CD14-positive monocyte (primary cell): ENCODE measurements around the gene PIAS4. TPM values are rescaled to one million over a fixed set of nuclear protein-coding genes. Genes with fewer than 3 reads are reported as not detected.
A peak's percentile ranks its signal among the peaks of the same experiment; 100 is the strongest.

ENCODE experiments used
- DNase-seq, 3 donors: peaks; one replicate each; pipeline ENCODE4 v3.0.0-alpha.2; 2011 to 2022
- H2AFZ ChIP-seq: 2 replicates; pipeline ENCODE4 v1.6.0; 2012; ENCODE audit warnings: mild to moderate bottlenecking, low read depth, low read length, inconsistent platforms; ENCODE audit not compliant: insufficient read depth, poor library complexity, severe bottlenecking
- H3K27ac ChIP-seq, 2 donors: 1 replicate in 1 of 2; 2 replicates in 1 of 2; pipeline ENCODE4 v1.5.1; 2012 to 2013; ENCODE audit warnings: low read length in 2 of 2, control low read depth in 1 of 2, inconsistent platforms in 1 of 2, low read depth in 1 of 2, mild to moderate bottlenecking in 1 of 2
- H3K27me3 ChIP-seq, 2 donors: one replicate each; pipeline versions ENCODE4 v1.6.0 to v1.6.1; 2011 to 2013; ENCODE audit warnings: low read length in 2 of 2; ENCODE audit not compliant: control insufficient read depth in 2 of 2, insufficient read depth in 2 of 2
- H3K36me3 ChIP-seq, 2 donors: replicated peaks in 1 of 2; 1 replicate in 1 of 2; 2 replicates in 1 of 2; pipeline versions ENCODE4 v1.5.1 to v1.6.1; 2012 to 2013; ENCODE audit warnings: low read length in 2 of 2, control low read depth in 1 of 2, inconsistent platforms in 1 of 2, mild to moderate bottlenecking in 1 of 2; ENCODE audit not compliant: insufficient read depth in 2 of 2, control insufficient read depth in 1 of 2
- H3K4me1 ChIP-seq, 2 donors: 1 replicate in 1 of 2; 2 replicates in 1 of 2; pipeline versions ENCODE4 v1.5.1 to v1.6.1; 2012 to 2013; ENCODE audit warnings: low read length in 2 of 2, control low read depth in 1 of 2, inconsistent platforms in 1 of 2, mild to moderate bottlenecking in 1 of 2, moderate library complexity in 1 of 2; ENCODE audit not compliant: insufficient read depth in 2 of 2, control insufficient read depth in 1 of 2
- H3K4me2 ChIP-seq: replicated peaks from 2 replicates; pipeline ENCODE3; 2012; ENCODE audit warnings: low read length, moderate library complexity, mild to moderate bottlenecking; ENCODE audit not compliant: poor library complexity, severe bottlenecking; ENCODE audit errors: extremely low read depth
- H3K4me3 ChIP-seq, 3 experiments: fragments of 200-600 bp in 1 of 3; sonication (generic) in 1 of 3; replicated peaks in 1 of 3; 1 replicate in 2 of 3; 2 replicates in 1 of 3; pipeline ENCODE4 v1.5.1; 2011 to 2013; ENCODE audit warnings: low read length in 3 of 3, mild to moderate bottlenecking in 3 of 3, control low read depth in 2 of 3, low read depth in 2 of 3, inconsistent platforms in 1 of 3, moderate library complexity in 1 of 3
- H3K79me2 ChIP-seq: 2 replicates; pipeline ENCODE4 v1.6.0; 2012; ENCODE audit warnings: mild to moderate bottlenecking, control low read depth, inconsistent platforms, low read length, moderate library complexity; ENCODE audit not compliant: insufficient read depth
- H3K9ac ChIP-seq: 2 replicates; pipeline ENCODE4 v1.6.0; 2017; ENCODE audit warnings: low read length, mild to moderate bottlenecking; ENCODE audit not compliant: insufficient read depth, poor library complexity, severe bottlenecking
- H3K9me3 ChIP-seq, 2 donors: replicated peaks in 1 of 2; 1 replicate in 1 of 2; 2 replicates in 1 of 2; pipeline versions ENCODE4 v1.5.1 to v1.6.1; 2012 to 2013; ENCODE audit warnings: low read length in 2 of 2, control low read depth in 1 of 2; ENCODE audit not compliant: control insufficient read depth in 1 of 2, insufficient read depth in 1 of 2
- H4K20me1 ChIP-seq: 2 replicates; pipeline ENCODE4 v1.6.0; 2012; ENCODE audit warnings: mild to moderate bottlenecking, low read length, control low read depth, moderate library complexity; ENCODE audit not compliant: insufficient read depth
- H3K27ac Mint-ChIP-seq, 7 donors: one replicate each; pipeline ENCODE4 v1.8.0; 2020; ENCODE audit warnings: mild to moderate bottlenecking in 7 of 7, mixed read lengths in 7 of 7, moderate library complexity in 6 of 7, inconsistent platforms in 2 of 7
- H3K27me3 Mint-ChIP-seq, 3 donors: one replicate each; pipeline ENCODE4 v1.8.0; 2021 to 2022; ENCODE audit warnings: low read depth in 3 of 3, mild to moderate bottlenecking in 3 of 3, mixed read lengths in 3 of 3, moderate library complexity in 3 of 3, inconsistent platforms in 1 of 3
- H3K36me3 Mint-ChIP-seq, 2 donors: one replicate each; pipeline ENCODE4 v1.8.0; 2020; ENCODE audit warnings: mixed read lengths in 2 of 2, inconsistent platforms in 1 of 2, mild to moderate bottlenecking in 1 of 2
- H3K4me1 Mint-ChIP-seq: one replicate; pipeline ENCODE4 v1.8.0; 2020; ENCODE audit warnings: mild to moderate bottlenecking, mixed read lengths
- H3K4me3 Mint-ChIP-seq, 2 donors: one replicate each; pipeline ENCODE4 v1.8.0; 2020; ENCODE audit warnings: mild to moderate bottlenecking in 2 of 2, mixed read lengths in 2 of 2, moderate library complexity in 1 of 2
- H3K9me3 Mint-ChIP-seq, 7 donors: one replicate each; pipeline ENCODE4 v1.8.0; 2020 to 2022; ENCODE audit warnings: mixed read lengths in 7 of 7, mild to moderate bottlenecking in 6 of 7, moderate library complexity in 6 of 7, inconsistent platforms in 2 of 7
- CTCF ChIP-seq: fragments of 200-600 bp; IDR thresholded peaks from one replicate; pipeline ENCODE4 v1.8.0; 2022; ENCODE audit warnings: antibody characterized with exemption, mild to moderate bottlenecking
- whole genome bisulfite sequencing: methylation state at CpG from one replicate; pipeline ENCODE4 v1.1.5; 2013; ENCODE audit warnings: missing lambda C conversion rate; ENCODE audit not compliant: insufficient coverage; 5-methylcytosine and 5-hydroxymethylcytosine counted together
- intact Hi-C, 2 donors: fragments of 100-400 bp; cut with micrococcal nuclease; formaldehyde crosslinking; loops; one replicate each; pipeline versions ENCODE4 v1.15.0 to v1.15.1; 2023
- polyA plus RNA-seq, 3 donors: library from polyadenylated mRNA; depleted of rRNA in 1 of 3; unstranded in 2 of 3; stranded (reverse) in 1 of 3; fragments of 300-500 nt in 2 of 3; fragments of >200 nt in 1 of 3; fragmentation: Illumina TruSeq in 2 of 3; gene quantifications; 1 replicate in 2 of 3; 2 replicates in 1 of 3; pipeline ENCODE4 v1.2.3, GENCODE V29; 2012 to 2021

Gene PIAS4
- polyA plus RNA-seq, 3 donors: 2.3 to 8.1 (median 5.9) TPM

- Histone ChIP-seq H4K20me1 (peaks cover 47% of the 10 kb centered on the region), H3K36me3 (peaks cover 11 to 17% of the 10 kb centered on the region in 2 donors), H3K9me3 (no peaks in the 10 kb centered on the region), H2AFZ (no peak overlapping the region), H3K4me1 (peaks cover 65 to 68% of the 10 kb centered on the region in 2 donors), H3K4me2 (peak overlapping the region; percentile 89), H3K27ac (peak overlapping the region; percentile 97), H3K27me3 (no peaks in the 10 kb centered on the region), H3K9ac (peak overlapping the region; percentile 98), H3K4me3 (peak overlapping the region; percentile 66 to 93 (median 84)), H3K79me2 (peaks cover 68% of the 10 kb centered on the region)
- peak overlapping the region; percentile 88 to 89 for H3K4me3 Mint-ChIP-seq
- peaks cover 50% of the 10 kb centered on the region for H3K4me1 Mint-ChIP-seq
- H3K9me3 Mint-ChIP-seq: no peaks in the 10 kb centered on the region
- no peak for DNase-seq
- H3K36me3 Mint-ChIP-seq: peaks cover 10 to 15% of the 10 kb centered on the region in 2 donors
- intact Hi-C loops: loop anchor here in 1 of 2 donors (5.0 kb wide), 1 partner anchor 57 kb away; the partner anchor contains the start of gene PIAS4
- WGBS: 12% methylated on average over 23 of the region's 24 CpGs
- peak overlapping the region; percentile 68 to 100 (median 89) for H3K27ac Mint-ChIP-seq
- H3K27me3 Mint-ChIP-seq: peaks cover 0 to 2% (median 0%) of the 10 kb centered on the region in 3 donors
- no peak for TF ChIP-seq CTCF
Observed at GRCh38 chr19:4064149-4064495, 56.6 kb downstream of the PIAS4 start.

- no peaks in the 10 kb centered on the region for H3K9me3 Mint-ChIP-seq
Observed at GRCh38 chr19:4064496-4065260, 57.1 kb downstream of the PIAS4 start.

More at GRCh38 chr19:4064496-4065260, 57.1 kb downstream of the PIAS4 start:
- no peak for TF ChIP-seq CTCF
- H3K9ac ChIP-seq: peak overlapping the region; percentile 98
- peaks cover 47% of the 10 kb centered on the region for H4K20me1 ChIP-seq
- peaks cover 65 to 68% of the 10 kb centered on the region in 2 donors for H3K4me1 ChIP-seq
- H3K79me2 ChIP-seq: peaks cover 64% of the 10 kb centered on the region
- Mint-ChIP-seq H3K27ac (peak overlapping the region in 6 of 7 donors; percentile 57 to 100 (median 91)), H3K4me3 (peak overlapping the region; percentile 88 to 89), H3K27me3 (peaks cover 0 to 2% (median 0%) of the 10 kb centered on the region in 3 donors), H3K4me1 (peaks cover 52% of the 10 kb centered on the region), H3K36me3 (peaks cover 10 to 15% of the 10 kb centered on the region in 2 donors)
- H3K4me2 ChIP-seq: peak overlapping the region; percentile 89
- peak; percentile 69 to 72 (median 69) for DNase-seq
- no peak overlapping the region for H2AFZ ChIP-seq
- H3K4me3 ChIP-seq: peak overlapping the region; percentile 66 to 93 (median 84)
- intact Hi-C loops: loop anchor here (5.0 kb wide), 4 partner anchors 53 to 77 kb away; partner anchors contain the start of genes EEF2 (in 1 of the 2), MAP2K2 (in 1 of the 2) and PIAS4 (in 1 of the 2)
- no peaks in the 10 kb centered on the region for H3K9me3 ChIP-seq
- peak overlapping the region; percentile 97 for H3K27ac ChIP-seq
- peaks cover 11 to 17% of the 10 kb centered on the region in 2 donors for H3K36me3 ChIP-seq
- no peaks in the 10 kb centered on the region for H3K27me3 ChIP-seq
- WGBS: under 1% methylated on average over 44 of the region's 57 CpGs
